T-helper 1 cell treated with Interleukin-12 subunit alpha and Interleukin-12 subunit beta and Interleukin-4 antibody, amounts not matched to agents 30 ng/mL and 1 ng/mL, for 36 hours (primary cell): ENCODE results near the gene TMEM184A. TPM values are rescaled to one million over a fixed set of nuclear protein-coding genes. Genes with fewer than 3 reads are reported as not detected.

Source experiments
- intact Hi-C: fragments of 100-400 bp; cut with micrococcal nuclease; formaldehyde crosslinking; loops from one replicate; pipeline ENCODE4 v1.15.1; 2024
- total RNA-seq: library from RNA; stranded (reverse); gene quantifications from 2 replicates; pipeline ENCODE4 v1.2.3, GENCODE V29; 2022

Gene TMEM184A
- total RNA-seq, 1 donor from 2014 or later: not detected

- intact Hi-C loops: no loop called here
These were observed 15.2 kb downstream of the TMEM184A start for GRCh38 chr7:1540776-1541271.

GRCh38 chr7:1539882-1540775 is 15.9 kb downstream of the TMEM184A start:
- intact Hi-C loops: loop anchor here (10.0 kb wide), 1 partner anchor 385 kb away; no protein-coding TSS in a partner anchor

GRCh38 chr7:1539181-1539881 is 16.7 kb downstream of the TMEM184A start:
- intact Hi-C loops: loop anchor here (10.0 kb wide), 1 partner anchor 385 kb away; no protein-coding TSS in a partner anchor

- intact Hi-C loops: loop anchor here (10.0 kb wide), 1 partner anchor 386 kb away; no protein-coding TSS in a partner anchor
These were observed 17.3 kb downstream of the TMEM184A start for GRCh38 chr7:1538544-1539180.

GRCh38 chr7:1537535-1538412 is 18.2 kb downstream of the TMEM184A start:
- intact Hi-C loops: loop anchor here (10.0 kb wide), 1 partner anchor 387 kb away; no protein-coding TSS in a partner anchor

GRCh38 chr7:1536743-1537534 is 19.1 kb downstream of the TMEM184A start:
- intact Hi-C loops: loop anchor here (10.0 kb wide), 1 partner anchor 388 kb away; no protein-coding TSS in a partner anchor

- intact Hi-C loops: loop anchor here (10.0 kb wide), 1 partner anchor 388 kb away; no protein-coding TSS in a partner anchor
These were observed 19.6 kb downstream of the TMEM184A start for GRCh38 chr7:1536455-1536742.

- intact Hi-C loops: loop anchor here (10.0 kb wide), 1 partner anchor 389 kb away; no protein-coding TSS in a partner anchor
These were observed 20.1 kb downstream of the TMEM184A start for GRCh38 chr7:1535701-1536454.

- intact Hi-C loops: loop anchor here (10.0 kb wide), 1 partner anchor 390 kb away; no protein-coding TSS in a partner anchor
These were observed 20.9 kb downstream of the TMEM184A start for GRCh38 chr7:1535100-1535458.

- intact Hi-C loops: loop anchor here (10.0 kb wide), 1 partner anchor 390 kb away; no protein-coding TSS in a partner anchor
These were observed 21.5 kb downstream of the TMEM184A start for GRCh38 chr7:1534330-1535099.

GRCh38 chr7:1533547-1534329 is 22.3 kb downstream of the TMEM184A start:
- intact Hi-C loops: loop anchor here (2.0 to 10.0 kb wide), 3 partner anchors 29 to 391 kb away; partner anchors contain the start of gene INTS1

- intact Hi-C loops: loop anchor here (2.0 to 10.0 kb wide), 3 partner anchors 28 to 392 kb away; partner anchors contain the start of gene INTS1
These were observed 22.8 kb downstream of the TMEM184A start for GRCh38 chr7:1533255-1533546.

- intact Hi-C loops: loop anchor here (1.0 to 10.0 kb wide), 4 partner anchors 28 to 392 kb away; partner anchors contain the start of genes INTS1 and PSMG3
These were observed 23.4 kb downstream of the TMEM184A start for GRCh38 chr7:1532456-1533254.

GRCh38 chr7:1531979-1532455 is 24.0 kb downstream of the TMEM184A start:
- intact Hi-C loops: loop anchor here (1.0 to 10.0 kb wide), 5 partner anchors 27 to 408 kb away; partner anchors contain the start of genes INTS1 and PSMG3

- intact Hi-C loops: loop anchor here (1.0 to 10.0 kb wide), 2 partner anchors 393 to 409 kb away; no protein-coding TSS in a partner anchor
These were observed 24.6 kb downstream of the TMEM184A start for GRCh38 chr7:1531263-1531978.
